Caco-2 (cell line): ENCODE data around the gene RERE. TPM values are rescaled to one million over a fixed set of nuclear protein-coding genes. Genes with fewer than 3 reads are reported as not detected.

Experiments used
- BruUV-seq: library from RNA; stranded (reverse); fragments of 400-500 nt; replicated peaks from 2 replicates; lab custom pipeline; 2021; lab: Mats Ljungman, UMichigan
- CTCF ChIA-PET: fragments of 300-600 bp; sonication (Branson Sonifier 250); formaldehyde crosslinking; loops from one replicate; lab custom pipeline; 2022; ENCODE audit warnings: antibody characterized with exemption; lab: Charles Lee
- POLR2A ChIA-PET: fragments of 300-600 bp; sonication (Branson Sonifier 250); formaldehyde crosslinking; loops from one replicate; lab custom pipeline; 2022; ENCODE audit warnings: antibody characterized with exemption; lab: Charles Lee
- DNase-seq, 2 experiments: peaks; one replicate each; pipeline versions ENCODE4 v3.0.0 to v3.0.0-alpha.2; 2020 to 2022
- H3K27me3 ChIP-seq: replicated peaks from 2 replicates; pipeline ENCODE4 v1.6.0; 2011; ENCODE audit warnings: low read length; ENCODE audit not compliant: control insufficient read depth, insufficient read depth
- H3K36me3 ChIP-seq: 2 replicates; pipeline ENCODE4 v1.5.1; 2011; ENCODE audit warnings: low read length; ENCODE audit not compliant: control insufficient read depth, insufficient read depth
- H3K4me1 ChIP-seq: fragments of 250-450 bp; sonication (Bioruptor Pico); 2 replicates; pipeline ENCODE4 v1.5.1; 2020; ENCODE audit warnings: mild to moderate bottlenecking
- H3K4me3 ChIP-seq: 2 replicates; pipeline ENCODE4 v1.5.1; 2011; ENCODE audit warnings: low read depth, mild to moderate bottlenecking, control low read depth, low read length
- H3K9me3 ChIP-seq: fragments of 250-450 bp; sonication (Bioruptor Pico); 2 replicates; pipeline ENCODE4 v1.5.1; 2020; ENCODE audit warnings: mild to moderate bottlenecking, moderate library complexity
- H3K27ac Mint-ChIP-seq: one replicate; pipeline ENCODE4 v1.8.0; 2022; ENCODE audit warnings: mixed read lengths; ENCODE audit not compliant: unreplicated experiment
- H3K27me3 Mint-ChIP-seq: one replicate; pipeline ENCODE4 v1.8.0; 2022; ENCODE audit warnings: mixed read lengths; ENCODE audit not compliant: insufficient read depth, unreplicated experiment
- H3K36me3 Mint-ChIP-seq: one replicate; pipeline ENCODE4 v1.8.0; 2022; ENCODE audit warnings: mild to moderate bottlenecking, mixed read lengths; ENCODE audit not compliant: insufficient read depth, unreplicated experiment
- H3K4me1 Mint-ChIP-seq: one replicate; pipeline ENCODE4 v1.8.0; 2022; ENCODE audit warnings: low read depth, mixed read lengths; ENCODE audit not compliant: unreplicated experiment
- H3K4me3 Mint-ChIP-seq: one replicate; pipeline ENCODE4 v1.8.0; 2022; ENCODE audit warnings: mild to moderate bottlenecking, moderate library complexity, mixed read lengths; ENCODE audit not compliant: unreplicated experiment
- H3K9me3 Mint-ChIP-seq: one replicate; pipeline ENCODE4 v1.8.0; 2022; ENCODE audit warnings: mixed read lengths; ENCODE audit not compliant: unreplicated experiment
- CTCF ChIP-seq, 2 experiments: fragments of 200-600 bp in 1 of 2; IDR thresholded peaks; 1 replicate in 1 of 2; 2 replicates in 1 of 2; pipeline versions ENCODE4 v1.5.1 to v1.8.0; 2011 to 2022; ENCODE audit warnings: antibody characterized with exemption in 1 of 2, control low read depth in 1 of 2, inconsistent platforms in 1 of 2, low read depth in 1 of 2, low read length in 1 of 2, mild to moderate bottlenecking in 1 of 2, moderate library complexity in 1 of 2; ENCODE audit not compliant: insufficient read depth in 1 of 2, severe bottlenecking in 1 of 2, unreplicated experiment in 1 of 2
- intact Hi-C: fragments of 100-400 bp; cut with micrococcal nuclease; formaldehyde crosslinking; loops from one replicate; pipeline ENCODE4 v1.10.0; 2022; ENCODE audit not compliant: unreplicated experiment
- total RNA-seq: library from RNA; stranded (reverse); gene quantifications from 2 replicates; pipeline ENCODE4 v1.2.3, GENCODE V29; 2022

The RERE gene
- total RNA-seq, 1 experiment from 2014 or later, result 85.2 TPM

GRCh38 chr1:8681911-8682310, 135.5 kb downstream of the RERE start:
- BruUV-seq, result no TSS peak
- intact Hi-C loops, result loop anchor here (2.0 kb wide), 1 partner anchor 21 kb away; no protein-coding TSS in a partner anchor
- Mint-ChIP-seq H3K27me3 (no peaks in the 10 kb centered on the region), H3K4me1 (no peaks in the 10 kb centered on the region), H3K9me3 (no peaks in the 10 kb centered on the region), H3K27ac (no peak overlapping the region), H3K36me3 (no peaks in the 10 kb centered on the region), H3K4me3 (no peak overlapping the region)
- ChIA-PET POLR2A (no interaction called here), CTCF (no interaction called here)
- no peaks in the 10 kb centered on the region for H3K27me3 ChIP-seq
- H3K36me3 ChIP-seq, result no peaks in the 10 kb centered on the region
- no peak for DNase-seq
- H3K4me1 ChIP-seq, result peaks cover 37% of the 10 kb centered on the region
- no peak overlapping the region for H3K4me3 ChIP-seq
- no peaks in the 10 kb centered on the region for H3K9me3 ChIP-seq
- TF ChIP-seq CTCF (IDR thresholded peaks at IDR 0.05; ENCODE audit: insufficient read depth in 1 of 2, low read depth in 1 of 2, low read length in 1 of 2, severe bottlenecking in 1 of 2, unreplicated experiment in 1 of 2), result no peak

GRCh38 chr1:8680664-8681650, 136.5 kb downstream of the RERE start:
- TF ChIP-seq CTCF (IDR thresholded peaks at IDR 0.05; ENCODE audit: insufficient read depth in 1 of 2, low read depth in 1 of 2, low read length in 1 of 2, severe bottlenecking in 1 of 2, unreplicated experiment in 1 of 2), result no peak
- Histone ChIP-seq H3K4me3 (peak overlapping the region; percentile 10; the same call in 1 of the 2 replicates), H3K9me3 (no peaks in the 10 kb centered on the region), H3K4me1 (peaks cover 37% of the 10 kb centered on the region), H3K36me3 (no peaks in the 10 kb centered on the region), H3K27me3 (no peaks in the 10 kb centered on the region)
- no peaks in the 10 kb centered on the region for H3K27me3 Mint-ChIP-seq
- no peaks in the 10 kb centered on the region for H3K36me3 Mint-ChIP-seq
- POLR2A ChIA-PET, result interaction anchor here (1.1 kb wide), 1 partner anchor 129 kb away, joined by 3 read pairs; no protein-coding TSS in a partner anchor
- H3K9me3 Mint-ChIP-seq, result no peaks in the 10 kb centered on the region
- CTCF ChIA-PET, result interaction anchor here (1.0 kb wide), 1 partner anchor 10 kb away, joined by 3 read pairs; no protein-coding TSS in a partner anchor
- no peak for DNase-seq
- no TSS peak for BruUV-seq
- H3K4me1 Mint-ChIP-seq, result no peaks in the 10 kb centered on the region
- intact Hi-C loops, result loop anchor here (1.0 to 2.0 kb wide), 2 partner anchors 10 to 22 kb away; no protein-coding TSS in a partner anchor
- no peak overlapping the region for H3K27ac Mint-ChIP-seq
- no peak overlapping the region for H3K4me3 Mint-ChIP-seq

- Mint-ChIP-seq H3K9me3 (no peaks in the 10 kb centered on the region), H3K27me3 (no peaks in the 10 kb centered on the region), H3K4me3 (no peak overlapping the region), H3K27ac (no peak overlapping the region), H3K4me1 (peaks cover 1% of the 10 kb centered on the region), H3K36me3 (no peaks in the 10 kb centered on the region)
- Histone ChIP-seq H3K4me1 (peaks cover 37% of the 10 kb centered on the region), H3K27me3 (no peaks in the 10 kb centered on the region), H3K36me3 (no peaks in the 10 kb centered on the region), H3K9me3 (no peaks in the 10 kb centered on the region), H3K4me3 (no peak overlapping the region)
- no peak for DNase-seq
- intact Hi-C loops, result loop anchor here (1.0 to 2.0 kb wide), 2 partner anchors 9 to 23 kb away; no protein-coding TSS in a partner anchor
- ChIA-PET CTCF (interaction anchor here (1.0 kb wide), 1 partner anchor 10 kb away, joined by 3 read pairs; no protein-coding TSS in a partner anchor), POLR2A (no interaction called here)
- TF ChIP-seq CTCF (IDR thresholded peaks at IDR 0.05; ENCODE audit: insufficient read depth in 1 of 2, low read depth in 1 of 2, low read length in 1 of 2, severe bottlenecking in 1 of 2, unreplicated experiment in 1 of 2), result no peak
- no TSS peak for BruUV-seq
Observed at GRCh38 chr1:8679929-8680663, 137.3 kb downstream of the RERE start.
